Esophagus muscularis mucosa (tissue), 4 donors: ENCODE data around the gene PCDHGB5. TPM values are rescaled to one million over a fixed set of nuclear protein-coding genes. Genes with fewer than 3 reads are reported as not detected.

ENCODE experiments used
- DNase-seq: peaks from one replicate; pipeline ENCODE4 v3.0.0-alpha.2; 2017; ENCODE audit errors: extremely low spot score
- H3K27ac ChIP-seq, 4 donors: fragments of 200-600 bp; sonication (generic); replicated peaks in 1 of 4; 1 replicate in 3 of 4; 2 replicates in 1 of 4; pipeline ENCODE4 v1.5.1; 2016 to 2019; ENCODE audit warnings: mild to moderate bottlenecking in 1 of 4
- H3K27me3 ChIP-seq, 4 donors: fragments of 200-600 bp; sonication (generic); one replicate each; pipeline versions ENCODE4 v1.5.1 to v1.6.0; 2016 to 2019
- H3K36me3 ChIP-seq, 4 donors: fragments of 200-600 bp; sonication (generic); one replicate each; pipeline ENCODE4 v1.5.1; 2016 to 2019
- H3K4me1 ChIP-seq, 4 donors: fragments of 200-600 bp; sonication (generic); one replicate each; pipeline ENCODE4 v1.5.1; 2016 to 2019
- H3K4me3 ChIP-seq, 4 donors: fragments of 200-600 bp; sonication (generic); 1 replicate in 2 of 4; 2 replicates in 2 of 4; pipeline ENCODE4 v1.5.1; 2016 to 2019; ENCODE audit warnings: mild to moderate bottlenecking in 4 of 4, moderate library complexity in 1 of 4
- H3K9me3 ChIP-seq, 4 donors: fragments of 200-600 bp; sonication (generic); 1 replicate in 3 of 4; 2 replicates in 1 of 4; pipeline ENCODE4 v1.5.1; 2016 to 2019
- CTCF ChIP-seq, 3 experiments: fragments of 200-600 bp in 2 of 3; fragments of 450-650 bp in 1 of 3; sonication (generic) in 2 of 3; IDR thresholded peaks; one replicate each; pipeline ENCODE4 v1.5.1; 2017 to 2019; ENCODE audit warnings: antibody characterized with exemption in 3 of 3, mild to moderate bottlenecking in 2 of 3, moderate library complexity in 1 of 3
- EP300 ChIP-seq: sonication (generic); formaldehyde crosslinking; IDR thresholded peaks from one replicate; pipeline ENCODE4 v1.6.1; 2017; ENCODE audit warnings: antibody characterized with exemption
- POLR2A ChIP-seq: fragments of 450-650 bp; IDR thresholded peaks from one replicate; pipeline ENCODE4 v1.6.1; 2017; ENCODE audit warnings: antibody characterized with exemption, moderate library complexity, mild to moderate bottlenecking, low read depth
- POLR2AphosphoS5 ChIP-seq, 2 donors: sonication (generic); formaldehyde crosslinking; IDR thresholded peaks; one replicate each; pipeline ENCODE4 v1.6.1; 2017; ENCODE audit warnings: antibody characterized with exemption in 2 of 2
- WGBS: methylation state at CpG from one replicate; pipeline ENCODE4 v1.1.5; 2018; 5-methylcytosine and 5-hydroxymethylcytosine counted together
- intact Hi-C: fragments of 100-400 bp; cut with DNase I; formaldehyde crosslinking; loops from one replicate; pipeline ENCODE4 v1.15.1; 2023
- total RNA-seq, 4 donors: library from RNA; depleted of rRNA; stranded (reverse); fragments of >200 nt; gene quantifications; one replicate each; pipeline versions ENCODE4 v1.1.0 to v1.2.1, GENCODE V29; 2016

Gene PCDHGB5
- total RNA-seq, 4 donors from 2014 or later: 4.8 to 10.0 (median 7.8) TPM

GRCh38 chr5:141420855-141421488 lies 23.2 kb downstream of the PCDHGB5 start, which contains the start of gene PCDHGA11:
Gene PCDHGA11 (plus strand): TSS chr5:141421051. CDS start chr5:141421228, 177 bp downstream.
- Histone ChIP-seq H3K9me3 (peaks cover 29 to 100% (median 97%) of the 10 kb centered on the region in 4 donors), H3K27me3 (no peaks in the 10 kb centered on the region), H3K36me3 (peaks cover 4 to 13% (median 7%) of the 10 kb centered on the region in 4 donors), H3K4me1 (peaks cover 0 to 12% (median 5%) of the 10 kb centered on the region in 4 donors), H3K27ac (no peak within 1 kb of the TSS), H3K4me3 (peak within 1 kb of the TSS; percentile 24 to 47 (median 38))
- intact Hi-C loops: no loop called here
- no peak for TF ChIP-seq POLR2A
- peak; percentile 24 to 35 (median 31) for TF ChIP-seq CTCF (IDR thresholded peaks at IDR 0.05)
- no peak for TF ChIP-seq POLR2AphosphoS5 (IDR thresholded peaks at IDR 0.05)
- TF ChIP-seq EP300: no peak
- DNase-seq: peak; percentile 90
- 24% methylated on average over 33 of the region's 42 CpGs for WGBS

- Histone ChIP-seq H3K9me3 (peaks cover 33 to 100% (median 97%) of the 10 kb centered on the region in 4 donors), H3K27me3 (no peaks in the 10 kb centered on the region), H3K4me3 (peak overlapping the region; percentile 24 to 47 (median 38)), H3K4me1 (peaks cover 0 to 12% (median 5%) of the 10 kb centered on the region in 4 donors), H3K27ac (no peak overlapping the region), H3K36me3 (peaks cover 4 to 14% (median 9%) of the 10 kb centered on the region in 4 donors)
- 19% methylated on average over 13 of the region's 13 CpGs for WGBS
- no peak for DNase-seq
- intact Hi-C loops: no loop called here
- no peak for TF ChIP-seq POLR2AphosphoS5 (IDR thresholded peaks at IDR 0.05)
- no peak for TF ChIP-seq EP300
- no peak for TF ChIP-seq POLR2A
- no peak for TF ChIP-seq CTCF (IDR thresholded peaks at IDR 0.05)
These were observed 23.7 kb downstream of the PCDHGB5 start for GRCh38 chr5:141421489-141421855.

- Histone ChIP-seq H3K4me3 (no peak overlapping the region), H3K9me3 (peaks cover 38 to 100% (median 100%) of the 10 kb centered on the region in 4 donors), H3K4me1 (peaks cover 0 to 12% (median 5%) of the 10 kb centered on the region in 4 donors), H3K27ac (no peak overlapping the region), H3K27me3 (no peaks in the 10 kb centered on the region), H3K36me3 (peaks cover 4 to 23% (median 11%) of the 10 kb centered on the region in 4 donors)
- TF ChIP-seq POLR2AphosphoS5 (IDR thresholded peaks at IDR 0.05) (no peak), POLR2A (no peak), EP300 (no peak), CTCF (IDR thresholded peaks at IDR 0.05) (no peak)
- WGBS: 18% methylated on average over 12 of the region's 42 CpGs
- intact Hi-C loops: no loop called here
- no peak for DNase-seq
These were observed 25.1 kb downstream of the PCDHGB5 start for GRCh38 chr5:141422742-141423291.

GRCh38 chr5:141427783-141428426 lies 30.2 kb downstream of the PCDHGB5 start:
- WGBS: 41% methylated on average over 48 of the region's 53 CpGs
- Histone ChIP-seq H3K4me1 (no peaks in the 10 kb centered on the region), H3K27ac (no peak overlapping the region), H3K27me3 (no peaks in the 10 kb centered on the region), H3K9me3 (peaks cover 38 to 100% (median 98%) of the 10 kb centered on the region in 4 donors), H3K36me3 (peaks cover 0 to 15% (median 6%) of the 10 kb centered on the region in 4 donors), H3K4me3 (no peak overlapping the region)
- intact Hi-C loops: no loop called here
- DNase-seq: no peak
- no peak for TF ChIP-seq POLR2A
- TF ChIP-seq CTCF (IDR thresholded peaks at IDR 0.05): no peak
- TF ChIP-seq EP300: no peak
- TF ChIP-seq POLR2AphosphoS5 (IDR thresholded peaks at IDR 0.05): no peak
